CD4-positive, alpha-beta T cell treated with Interleukin-4 for 4 hours (primary cell): Measurements from ENCODE around the gene HMG20A.
"Not testable (repeated sequence)": the region's sequence is repeated elsewhere in the genome, so short reads cannot be mapped to it uniquely, and the experiment has no call there.

Experiments
- DNase-seq: peaks from one replicate; pipeline ENCODE4 v3.0.0-alpha.2; 2020

The HMG20A gene

DNA sequence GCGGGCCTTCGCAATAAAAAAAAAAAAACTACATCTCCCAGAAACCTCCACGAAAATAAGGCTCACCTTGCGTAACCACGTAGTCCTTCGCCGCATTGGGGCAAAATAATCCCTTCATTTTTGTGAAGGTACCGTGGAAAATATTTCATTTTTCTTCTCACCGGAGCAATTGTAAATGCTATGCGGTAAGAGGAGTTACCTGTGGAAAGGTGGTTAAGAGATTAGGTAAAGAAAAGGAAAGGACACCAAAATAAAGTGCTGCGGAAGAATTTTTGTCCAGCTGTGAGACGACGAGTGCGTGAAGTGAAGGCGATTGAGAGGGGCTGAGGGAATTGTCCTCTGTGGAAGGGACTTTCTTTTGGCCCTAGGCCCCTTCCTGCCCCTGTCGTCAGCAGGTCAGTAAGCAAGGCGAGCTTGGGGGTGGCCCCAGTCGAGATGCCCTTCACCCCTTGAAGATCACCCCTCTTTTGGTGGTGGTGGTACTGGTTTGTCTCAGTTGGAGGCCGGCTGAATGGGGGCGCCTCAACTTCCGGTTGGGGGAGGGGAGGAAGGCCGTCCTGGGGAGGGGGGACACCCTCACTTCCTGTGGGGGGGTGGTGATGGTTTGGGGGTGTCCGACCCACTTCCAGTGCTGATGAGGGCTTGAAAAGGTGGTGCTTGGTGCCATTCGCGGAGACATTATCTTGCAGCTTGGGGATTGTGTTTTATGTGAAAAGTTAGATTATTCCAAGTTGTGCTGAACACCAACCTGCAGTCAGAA lies at the start of gene HMG20A:
Gene HMG20A (plus strand): TSS at position 279 of the 760 bp plus-strand sequence. CDS start 37,520 bp downstream, outside the sequence.
- DNase-seq, result peak; percentile 68

DNA sequence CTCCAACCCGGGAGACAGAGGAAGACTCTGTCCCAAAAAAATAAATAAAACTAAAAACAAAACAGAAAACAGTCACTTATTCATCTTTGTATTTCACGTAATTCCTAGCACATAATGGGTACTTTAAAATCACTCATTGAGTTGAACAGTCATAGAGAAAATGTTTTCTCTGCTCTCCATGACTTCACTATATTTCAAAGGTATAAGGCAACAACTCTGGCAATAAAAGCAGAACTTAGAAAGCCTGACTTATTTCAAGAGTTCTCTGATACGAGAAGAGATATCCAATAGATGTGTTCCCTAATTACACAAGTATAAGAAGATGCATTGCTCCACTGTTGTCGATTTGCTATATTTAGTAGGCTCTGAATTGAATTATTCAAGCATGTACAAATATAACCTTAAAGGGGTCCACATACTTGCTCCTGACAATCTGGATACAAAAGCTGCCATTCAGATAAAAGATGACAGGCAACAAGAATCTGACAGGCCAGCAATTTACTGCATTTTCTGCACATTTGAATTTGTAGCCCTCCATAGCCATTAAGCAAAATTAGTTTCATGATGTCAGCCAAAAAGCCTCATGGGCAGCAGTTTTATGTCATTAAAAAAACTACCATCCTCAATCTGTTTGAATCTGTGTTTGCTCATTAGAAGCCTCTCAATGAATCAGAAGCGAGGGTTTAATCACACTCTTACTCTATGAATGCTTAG lies 48.7 kb upstream of the HMG20A start:
- DNase-seq, result no peak

DNA sequence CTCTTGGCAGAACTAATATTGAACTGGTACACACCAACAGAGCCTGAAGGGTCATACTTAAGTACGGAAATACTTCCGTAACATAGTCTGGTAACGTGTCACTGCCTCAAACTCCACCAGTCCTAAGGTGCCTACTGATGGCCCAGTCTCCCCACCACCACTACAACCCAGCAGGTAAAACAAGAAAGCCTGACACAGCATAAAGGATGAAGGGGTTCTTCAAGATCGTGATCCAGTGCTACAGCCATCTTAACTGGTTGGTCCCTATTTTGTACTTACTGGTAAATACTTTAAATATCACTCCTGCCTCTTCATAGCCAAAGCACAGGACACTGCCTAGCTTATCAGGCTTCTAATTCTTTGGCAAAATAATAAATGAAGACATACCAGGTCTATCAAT lies 47.2 kb upstream of the HMG20A start:
- no peak for DNase-seq

DNA sequence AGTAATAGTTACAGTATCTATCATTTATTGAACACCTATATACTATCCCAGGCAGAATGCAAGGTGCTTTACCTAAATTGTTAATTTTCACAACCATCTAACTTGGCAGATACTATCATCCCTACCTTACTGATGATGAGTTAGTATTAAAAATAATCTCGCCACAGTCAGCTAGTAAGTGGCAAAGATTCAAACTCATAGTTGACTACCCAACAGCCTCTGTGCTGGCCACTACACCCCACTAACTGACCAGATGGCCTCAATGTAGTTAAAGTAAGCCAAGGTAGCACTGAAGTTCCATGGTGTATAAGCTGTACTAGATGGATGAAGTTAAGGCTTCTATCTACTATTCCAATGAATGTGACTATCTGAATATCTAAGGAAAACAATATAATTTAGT lies 45.6 kb upstream of the HMG20A start:
- DNase-seq, result no peak

DNA sequence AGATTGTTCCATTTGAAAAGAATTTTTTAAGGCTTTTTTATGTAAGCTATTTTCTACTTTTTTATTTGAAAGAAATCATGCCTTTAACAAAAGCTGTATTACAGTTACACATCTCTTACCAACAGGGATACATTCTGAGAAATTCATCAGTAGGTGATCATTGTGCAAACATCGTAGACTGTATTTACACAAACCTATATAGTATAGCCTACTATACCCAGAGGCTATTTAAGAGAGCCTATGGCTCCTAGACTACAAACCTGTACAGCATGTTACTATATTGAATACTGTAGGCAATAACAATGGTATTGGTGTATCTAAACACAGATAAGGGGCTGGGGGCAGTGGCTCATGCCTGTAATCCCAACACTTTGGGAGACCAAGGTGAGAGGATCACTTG lies 43.9 kb upstream of the HMG20A start:
- no peak for DNase-seq

DNA sequence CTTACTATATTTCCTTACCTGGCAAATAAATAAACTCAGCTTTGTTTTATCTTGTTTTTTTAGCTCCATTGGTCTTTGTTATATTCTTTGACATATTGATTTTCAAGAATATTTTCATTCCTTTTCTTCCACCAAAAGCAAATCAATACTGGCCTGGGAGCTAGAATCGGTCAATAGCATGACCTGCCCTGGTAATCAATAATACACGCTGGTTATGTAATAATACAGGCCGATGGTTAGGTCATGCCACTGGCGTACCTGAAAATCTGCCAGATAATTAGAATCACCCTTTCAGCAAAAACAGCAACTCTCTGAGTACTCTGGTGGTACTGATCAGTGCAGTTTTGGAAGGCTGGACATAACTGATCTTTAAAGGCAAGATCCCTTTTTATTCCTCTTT lies 40.7 kb upstream of the HMG20A start:
- DNase-seq, result no peak

DNA sequence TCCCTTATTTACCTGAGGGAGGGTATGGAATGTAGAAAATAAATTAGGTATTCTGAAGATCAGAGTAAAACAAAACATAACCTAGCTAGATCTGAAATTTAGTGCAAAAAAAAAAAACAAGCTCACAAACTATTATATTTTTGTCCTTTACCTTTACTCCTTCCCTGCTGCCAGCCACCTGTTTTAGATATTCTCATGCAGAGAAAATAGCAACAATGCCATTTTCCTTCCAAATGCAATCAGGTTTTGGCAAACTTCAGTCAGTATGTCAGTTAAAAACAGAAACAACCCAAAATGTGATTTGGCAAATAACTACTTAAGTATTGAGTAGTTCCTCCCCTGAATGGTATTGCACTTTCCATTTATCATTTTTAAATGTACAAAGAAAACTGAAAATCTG lies 36.6 kb upstream of the HMG20A start:
- DNase-seq, result no peak

DNA sequence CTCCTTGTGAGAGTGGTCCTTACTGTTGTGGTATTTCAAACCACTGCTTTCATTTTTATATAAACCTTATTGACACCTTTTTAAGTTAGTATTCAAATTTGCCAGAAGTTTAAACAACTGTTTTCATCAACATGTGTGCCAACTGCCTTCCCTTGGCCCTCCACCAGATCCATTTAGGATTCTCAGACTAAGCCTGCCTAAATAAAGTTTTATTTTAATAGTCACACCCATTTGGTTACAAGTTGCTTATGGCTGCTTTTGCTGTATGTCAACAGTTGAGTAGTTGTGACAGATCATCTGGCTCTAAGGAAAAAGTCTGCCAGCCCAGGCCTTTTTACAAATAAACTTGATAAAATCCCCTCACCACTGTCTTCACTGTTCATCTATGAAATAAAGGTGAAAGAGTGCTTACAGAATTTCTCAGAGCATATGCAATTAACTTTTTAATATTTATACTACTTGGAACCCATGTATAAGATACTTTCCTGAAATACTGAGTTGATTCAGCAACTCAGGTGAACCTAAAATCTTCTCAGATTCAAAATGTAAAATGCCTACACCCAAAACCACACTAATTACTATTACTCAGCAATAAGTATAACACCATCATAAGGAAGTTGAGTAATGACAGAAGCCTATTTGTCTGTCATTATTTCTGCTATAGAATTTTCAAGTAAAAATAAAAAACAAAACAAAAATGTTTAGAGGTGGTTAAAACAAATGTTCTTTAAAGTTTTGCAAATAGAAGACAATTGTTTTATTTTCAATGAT lies 35.9 kb upstream of the HMG20A start:
- no peak for DNase-seq

DNA sequence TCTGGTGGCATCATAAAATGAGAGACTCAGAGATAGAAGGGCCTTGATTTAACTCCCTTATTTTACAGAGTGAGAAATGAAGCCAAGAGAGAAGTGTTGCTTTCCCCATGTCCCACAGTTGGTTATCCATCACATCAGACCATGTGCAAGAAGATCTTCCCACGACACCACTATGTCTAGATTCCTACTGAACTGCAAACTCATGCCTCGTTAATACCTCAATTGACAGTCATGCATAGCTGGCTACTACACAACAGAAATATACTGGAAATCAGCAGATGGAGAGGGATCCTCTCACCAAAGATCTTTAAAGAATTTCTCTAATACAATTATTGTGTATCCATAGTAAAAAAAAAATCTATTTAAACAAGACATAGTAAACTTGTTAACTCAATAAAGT lies 34.1 kb upstream of the HMG20A start:
- no peak for DNase-seq

DNA sequence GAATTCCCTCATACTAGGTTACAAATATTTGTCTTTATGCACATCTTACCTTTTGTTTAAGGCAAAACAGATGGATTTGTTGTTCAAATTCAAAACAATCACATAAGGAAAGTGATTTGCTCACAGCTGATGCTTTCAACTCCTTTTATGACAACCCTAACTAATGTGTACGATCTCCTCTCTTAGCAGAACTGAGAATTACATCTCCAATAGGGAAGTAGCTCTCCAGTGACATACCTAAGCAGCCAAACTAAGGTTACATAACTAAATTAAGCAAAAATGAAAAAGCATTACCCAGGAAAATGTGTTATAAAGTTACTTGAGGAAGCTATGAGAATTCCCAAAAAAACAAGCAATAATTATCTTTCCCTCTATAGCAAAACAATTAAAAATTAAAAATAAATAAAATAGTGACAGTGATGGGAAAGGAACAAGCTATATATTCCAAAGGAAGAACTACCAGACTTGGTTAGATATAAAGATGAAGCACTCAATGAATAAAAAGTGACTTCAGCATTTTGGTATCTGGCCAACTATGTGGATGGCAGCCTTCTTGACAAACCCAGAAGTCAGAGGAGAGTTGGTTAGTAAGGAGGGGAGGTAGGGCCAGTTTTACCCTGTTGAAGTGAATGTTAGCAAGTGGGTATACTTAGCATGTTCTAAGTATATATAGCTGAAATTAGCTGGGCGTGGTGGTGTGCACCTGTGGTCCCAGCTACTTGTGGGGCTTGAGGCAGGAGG lies 33.2 kb upstream of the HMG20A start:
- DNase-seq, result no peak

DNA sequence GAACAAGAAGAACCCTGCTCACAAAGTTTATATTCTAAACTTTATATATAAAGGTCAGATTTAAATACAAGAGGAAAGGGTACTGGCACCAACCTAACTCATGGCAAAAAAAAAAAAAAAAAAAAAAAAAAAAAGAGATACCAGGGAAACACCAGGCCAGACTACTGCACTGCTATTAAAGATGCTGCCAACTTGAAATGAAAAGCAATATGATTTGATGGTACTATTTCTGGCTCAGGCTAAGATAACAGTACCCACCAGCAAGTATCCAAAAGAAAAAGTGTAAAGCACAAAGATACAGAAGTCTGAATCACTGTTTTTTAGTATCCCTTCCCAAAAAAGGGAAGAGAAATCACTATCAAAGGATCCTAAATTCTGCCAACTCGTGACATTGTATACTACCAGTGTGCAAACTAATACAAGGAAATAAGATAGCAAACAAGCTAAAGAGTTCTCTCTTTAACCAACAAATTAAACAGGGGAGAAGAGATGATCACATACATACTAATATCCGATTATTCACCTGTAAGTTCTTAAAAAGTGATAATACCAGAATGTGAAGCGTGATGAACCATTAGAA lies 29.2 kb upstream of the HMG20A start:
- DNase-seq, result no peak

DNA sequence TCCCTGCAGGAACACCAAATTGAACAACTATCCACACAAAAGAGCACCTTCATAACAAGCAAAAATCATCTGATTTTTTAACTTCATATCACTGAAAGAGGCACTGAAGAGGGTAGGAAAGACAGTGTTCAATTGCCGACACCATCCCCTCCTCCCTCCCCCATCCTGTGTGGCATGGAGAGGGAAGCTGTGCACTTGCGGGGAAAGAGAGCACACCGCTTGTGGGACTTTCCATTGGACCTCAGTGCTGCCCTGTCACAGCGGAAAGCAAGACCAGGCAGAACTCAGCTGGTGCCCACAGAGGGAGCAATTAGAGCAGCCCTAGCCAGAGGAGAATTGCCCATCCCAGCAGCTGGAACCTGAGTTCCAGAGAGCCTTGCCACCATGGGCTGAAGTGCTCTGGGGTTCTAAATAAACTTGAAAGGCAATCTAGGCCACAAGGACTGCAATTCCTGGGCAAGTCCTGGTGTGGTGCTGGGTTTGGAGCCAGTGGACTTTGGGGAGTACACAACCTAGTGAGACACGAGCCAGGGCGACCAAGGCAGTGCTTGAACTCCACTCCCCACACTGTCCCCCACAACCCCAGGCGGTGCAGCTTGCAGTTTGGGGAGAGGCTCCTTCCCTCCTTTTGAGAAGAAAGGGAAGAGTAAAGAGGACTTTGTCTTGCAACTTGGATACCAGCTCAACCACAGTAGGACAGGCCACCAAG lies 27.8 kb upstream of the HMG20A start:
- DNase-seq, result no peak

DNA sequence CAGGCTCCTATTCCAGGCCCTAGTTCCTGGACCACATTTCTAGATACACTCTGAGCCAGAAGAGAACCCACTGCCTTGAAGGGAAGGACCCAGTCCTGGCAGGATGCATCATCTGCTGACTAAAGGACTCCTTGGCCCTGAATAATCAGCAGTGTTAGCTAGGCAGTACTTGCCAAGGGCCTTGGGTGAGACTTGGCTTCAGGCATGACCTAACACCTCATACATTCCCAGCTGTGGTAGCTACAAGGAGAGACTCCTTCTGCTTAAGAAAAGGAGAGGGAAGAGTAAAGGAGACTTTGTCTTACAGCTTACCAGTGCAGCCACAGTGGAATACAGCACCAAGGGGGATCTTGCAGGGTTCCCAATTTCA lies 27.2 kb upstream of the HMG20A start:
- DNase-seq, result no peak

DNA sequence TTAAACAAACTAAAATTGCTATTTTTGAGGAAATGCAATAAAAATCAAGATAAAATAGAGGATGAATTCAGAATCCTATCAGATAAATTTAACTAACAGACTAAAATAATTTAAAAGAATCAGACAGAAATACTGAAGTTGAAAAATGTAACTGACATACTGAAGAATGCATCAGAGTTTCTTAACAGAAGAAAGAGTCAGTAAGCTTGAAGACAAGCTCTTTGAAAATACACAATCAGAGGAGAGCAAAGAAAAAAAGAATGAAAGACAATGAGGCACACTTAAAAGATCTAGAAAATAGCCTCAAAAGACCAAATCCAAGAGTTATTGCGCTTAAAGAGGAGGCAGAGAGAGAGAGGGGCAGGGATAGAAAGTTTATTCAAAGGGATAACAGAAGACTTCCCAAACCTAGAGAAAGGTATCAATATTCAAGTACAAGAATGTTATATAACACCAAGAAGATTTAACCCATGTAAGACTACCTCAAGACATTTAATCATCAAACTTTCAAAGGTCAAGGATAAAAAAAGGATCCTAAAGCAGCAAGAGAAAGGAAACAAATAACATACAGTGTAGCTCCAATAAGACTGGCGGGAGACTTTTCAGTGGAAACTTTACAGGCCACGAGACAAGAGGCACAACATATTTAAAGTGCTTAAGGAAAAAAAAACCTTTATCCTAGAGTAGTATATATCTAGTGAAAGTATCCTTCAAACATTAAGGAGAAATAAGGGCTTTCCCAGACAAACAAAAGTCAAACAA lies 25.5 kb upstream of the HMG20A start:
- no peak for DNase-seq

DNA sequence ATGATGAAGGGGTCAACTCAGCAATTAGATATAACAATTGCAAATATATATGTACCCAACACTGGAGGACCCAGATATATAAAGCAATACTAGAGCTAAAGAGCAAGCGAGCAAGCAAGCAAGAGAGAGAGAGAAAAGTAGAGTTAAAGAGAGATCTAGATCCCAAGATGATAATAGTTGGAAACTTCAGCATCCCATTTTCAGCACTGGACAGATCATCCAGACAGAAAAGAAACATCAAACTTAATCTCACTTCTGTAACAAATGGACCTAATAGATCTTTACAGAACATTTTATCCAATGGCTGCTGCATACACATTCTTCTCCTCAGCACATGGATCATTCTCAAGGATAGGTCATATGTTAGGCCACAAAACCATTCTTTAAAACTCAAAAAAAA lies 24.0 kb upstream of the HMG20A start:
- DNase-seq, result no peak

DNA sequence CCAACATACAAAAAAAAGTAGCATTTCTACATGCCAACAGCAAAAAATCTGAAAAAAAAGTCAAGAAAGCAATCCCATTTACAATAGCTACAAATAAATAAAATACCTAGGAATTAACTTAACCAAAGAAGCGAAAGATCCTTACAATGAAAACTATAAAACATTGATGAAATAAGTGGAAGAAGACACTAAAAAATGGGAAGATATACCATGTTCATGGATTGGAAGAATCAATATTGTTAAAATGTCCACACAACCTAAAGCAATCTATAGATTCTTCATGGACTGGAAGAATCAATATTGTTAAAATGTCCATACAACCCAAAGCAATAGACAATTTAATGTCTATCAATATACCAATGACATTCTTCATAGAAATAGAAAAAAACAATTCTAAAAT lies 21.8 kb upstream of the HMG20A start:
- DNase-seq, result no peak

DNA sequence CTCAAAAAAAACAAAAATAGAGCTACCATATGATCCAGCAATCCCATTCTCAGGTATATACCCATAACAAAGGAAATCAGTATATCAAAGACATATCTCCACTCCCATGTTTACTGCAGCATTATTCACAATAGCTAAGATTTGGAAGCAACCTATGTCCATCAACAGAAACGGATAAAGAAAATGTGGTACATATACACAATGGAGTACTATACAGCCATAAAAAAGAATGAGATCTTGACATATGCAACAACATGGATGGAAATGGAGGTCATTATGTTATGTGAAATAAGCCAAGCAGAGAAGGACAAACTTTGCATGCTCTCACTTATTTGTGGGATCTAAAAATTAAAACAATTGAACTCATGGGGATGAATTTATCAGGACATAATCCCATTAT lies 20.4 kb upstream of the HMG20A start:
- no peak for DNase-seq

DNA sequence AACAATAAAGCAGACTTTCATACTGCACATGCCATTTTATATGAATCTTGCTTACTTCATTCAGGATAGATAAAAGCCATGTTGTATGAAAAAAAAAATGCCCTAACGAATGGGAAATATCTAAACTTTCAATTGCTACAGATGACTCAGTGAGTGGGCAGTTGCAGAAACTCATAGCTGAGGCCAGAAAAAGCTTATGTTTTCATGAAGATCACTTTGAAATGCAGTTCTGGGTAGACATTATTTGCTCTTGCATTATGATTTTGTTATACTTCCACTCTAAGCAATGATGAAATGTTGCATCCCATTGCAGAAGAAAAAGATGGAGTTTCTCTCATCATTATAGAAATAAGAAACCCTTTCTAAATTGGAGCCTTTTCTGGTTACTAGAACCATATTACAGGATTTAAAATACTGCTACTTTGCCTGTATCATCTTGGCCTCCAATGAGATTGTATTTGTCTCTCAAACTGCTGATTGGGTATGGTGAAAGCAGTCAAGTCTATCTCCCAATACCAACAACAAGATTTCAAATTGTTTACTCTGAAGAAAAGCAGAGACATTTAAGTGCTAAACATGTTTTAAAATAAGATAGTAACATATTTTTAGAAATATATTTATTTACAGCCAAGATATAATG lies 17.8 kb upstream of the HMG20A start:
- no peak for DNase-seq

DNA sequence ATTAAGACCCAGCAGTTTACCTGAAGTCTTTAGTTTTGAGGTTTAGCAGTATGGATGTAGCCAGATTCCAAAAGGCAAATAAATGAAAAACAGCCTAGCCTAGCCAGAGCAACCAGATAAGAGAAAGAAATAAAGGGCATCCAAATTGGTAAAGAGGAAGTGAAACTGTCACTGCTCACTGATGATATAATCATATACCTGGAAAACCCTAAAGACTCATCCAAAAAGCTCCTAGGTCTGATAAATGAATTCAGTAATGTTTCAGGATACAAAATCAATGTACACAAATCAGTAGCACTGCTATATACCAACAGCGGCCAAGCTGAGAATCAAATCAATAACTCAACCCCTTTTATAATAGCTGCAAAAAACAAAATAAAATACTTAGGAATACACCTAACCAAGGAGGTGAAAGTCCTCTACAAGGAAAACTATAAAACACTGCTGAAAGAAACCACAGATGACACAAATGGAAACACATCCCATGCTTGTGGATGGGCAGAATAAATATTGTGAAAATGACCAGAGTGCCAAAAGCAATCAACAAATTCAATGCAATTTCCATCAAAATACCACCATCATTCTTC lies 14.4 kb upstream of the HMG20A start:
- DNase-seq, result not testable (repeated sequence)

DNA sequence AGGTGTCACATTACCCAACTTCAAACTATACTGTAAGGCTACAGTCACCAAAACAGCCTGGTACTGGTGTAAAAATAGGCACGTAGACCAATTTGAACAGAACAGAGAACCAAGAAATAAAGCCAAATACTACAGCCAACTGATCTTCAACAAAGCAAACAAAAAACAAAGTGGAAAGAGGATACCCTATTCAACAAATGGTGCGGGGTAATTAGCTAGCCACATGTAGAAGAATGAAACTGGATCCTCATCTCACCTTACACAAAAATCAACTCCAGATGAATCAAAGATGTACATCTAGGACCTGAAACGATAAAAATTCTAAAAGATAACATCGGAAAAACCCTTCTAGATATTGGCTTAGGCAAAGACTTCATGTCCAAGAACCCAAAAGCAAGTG lies 13.8 kb upstream of the HMG20A start:
- DNase-seq, result no peak
